Peyer's patch (tissue), 4 donors: ENCODE measurements around the gene SFI1. TPM values are rescaled to one million over a fixed set of nuclear protein-coding genes. Genes with fewer than 3 reads are reported as not detected.

Experiments used
- DNase-seq, 3 donors: peaks; one replicate each; pipeline ENCODE4 v3.0.0-alpha.2; 2017 to 2019
- H3K27ac ChIP-seq, 4 donors: fragments of 200-600 bp; sonication (generic); one replicate each; pipeline ENCODE4 v1.5.1; 2016 to 2019
- H3K27me3 ChIP-seq, 2 donors: fragments of 200-600 bp; sonication (generic); one replicate each; pipeline ENCODE4 v1.5.1; 2019
- H3K36me3 ChIP-seq, 3 donors: fragments of 200-600 bp; sonication (generic); one replicate each; pipeline ENCODE4 v1.5.1; 2016 to 2019
- H3K4me1 ChIP-seq, 4 donors: fragments of 200-600 bp; sonication (generic); one replicate each; pipeline ENCODE4 v1.5.1; 2016 to 2019
- H3K4me3 ChIP-seq, 4 donors: fragments of 200-600 bp; sonication (generic); 1 replicate in 3 of 4; 2 replicates in 1 of 4; pipeline ENCODE4 v1.5.1; 2016 to 2019; ENCODE audit warnings: mild to moderate bottlenecking in 1 of 4
- H3K9me3 ChIP-seq, 4 donors: fragments of 200-600 bp; sonication (generic); one replicate each; pipeline ENCODE4 v1.5.1; 2016 to 2019; ENCODE audit warnings: mild to moderate bottlenecking in 1 of 4
- POLR2A ChIP-seq, 2 donors: fragments of 450-650 bp; IDR thresholded peaks; one replicate each; pipeline ENCODE4 v1.5.1; 2017; ENCODE audit warnings: antibody characterized with exemption in 2 of 2, mild to moderate bottlenecking in 2 of 2, moderate library complexity in 2 of 2
- total RNA-seq, 4 donors: library from RNA; depleted of rRNA; stranded (reverse); fragments of >200 nt; gene quantifications; one replicate each; pipeline ENCODE4 v1.1.0, GENCODE V29; 2016
- TF ChIP-seq, protein P1 (sequence below), 6 experiments: fragments of 450-650 bp in 4 of 6; fragments of 200-600 bp in 2 of 6; sonication (generic) in 1 of 6; IDR thresholded peaks; one replicate each; pipeline ENCODE4 v1.5.1; 2017 to 2019; ENCODE audit warnings: antibody characterized with exemption in 6 of 6, mild to moderate bottlenecking in 3 of 6, moderate library complexity in 1 of 6

The SFI1 gene
- total RNA-seq, 4 donors from 2014 or later = 124 to 307 (median 198) TPM

DNA sequence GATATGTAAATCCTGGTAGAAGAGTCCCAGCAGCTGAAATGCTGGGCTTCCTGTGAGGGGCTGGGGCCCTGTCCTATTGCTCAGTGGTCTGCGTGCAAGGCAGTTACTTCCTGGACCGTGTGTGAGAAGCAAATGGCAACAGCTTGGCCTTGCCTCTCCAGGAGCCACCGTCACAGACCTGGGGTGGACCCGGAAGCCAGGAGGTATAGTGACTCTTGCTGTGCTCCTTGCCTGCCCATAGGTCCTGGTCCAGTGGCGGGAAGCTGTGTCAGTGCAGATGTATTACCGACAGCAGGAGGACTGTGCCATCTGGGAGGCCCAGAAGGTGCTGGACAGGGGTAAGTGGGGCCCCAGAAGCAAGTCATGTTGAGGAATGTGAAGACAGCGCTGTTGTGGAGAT, 111.4 kb downstream of the SFI1 start:
- TF ChIP-seq, protein P1, sequence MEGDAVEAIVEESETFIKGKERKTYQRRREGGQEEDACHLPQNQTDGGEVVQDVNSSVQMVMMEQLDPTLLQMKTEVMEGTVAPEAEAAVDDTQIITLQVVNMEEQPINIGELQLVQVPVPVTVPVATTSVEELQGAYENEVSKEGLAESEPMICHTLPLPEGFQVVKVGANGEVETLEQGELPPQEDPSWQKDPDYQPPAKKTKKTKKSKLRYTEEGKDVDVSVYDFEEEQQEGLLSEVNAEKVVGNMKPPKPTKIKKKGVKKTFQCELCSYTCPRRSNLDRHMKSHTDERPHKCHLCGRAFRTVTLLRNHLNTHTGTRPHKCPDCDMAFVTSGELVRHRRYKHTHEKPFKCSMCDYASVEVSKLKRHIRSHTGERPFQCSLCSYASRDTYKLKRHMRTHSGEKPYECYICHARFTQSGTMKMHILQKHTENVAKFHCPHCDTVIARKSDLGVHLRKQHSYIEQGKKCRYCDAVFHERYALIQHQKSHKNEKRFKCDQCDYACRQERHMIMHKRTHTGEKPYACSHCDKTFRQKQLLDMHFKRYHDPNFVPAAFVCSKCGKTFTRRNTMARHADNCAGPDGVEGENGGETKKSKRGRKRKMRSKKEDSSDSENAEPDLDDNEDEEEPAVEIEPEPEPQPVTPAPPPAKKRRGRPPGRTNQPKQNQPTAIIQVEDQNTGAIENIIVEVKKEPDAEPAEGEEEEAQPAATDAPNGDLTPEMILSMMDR (IDR thresholded peaks at IDR 0.05) = no peak
- no peak for TF ChIP-seq POLR2A (IDR thresholded peaks at IDR 0.05)
- no peak for DNase-seq
- Histone ChIP-seq H3K4me1 (peaks cover 0 to 14% (median 0%) of the 10 kb centered on the region in 4 donors), H3K36me3 (peaks cover 0 to 50% (median 0%) of the 10 kb centered on the region in 3 donors), H3K4me3 (no peak overlapping the region), H3K27me3 (no peaks in the 10 kb centered on the region), H3K9me3 (no peaks in the 10 kb centered on the region), H3K27ac (no peak overlapping the region)

DNA sequence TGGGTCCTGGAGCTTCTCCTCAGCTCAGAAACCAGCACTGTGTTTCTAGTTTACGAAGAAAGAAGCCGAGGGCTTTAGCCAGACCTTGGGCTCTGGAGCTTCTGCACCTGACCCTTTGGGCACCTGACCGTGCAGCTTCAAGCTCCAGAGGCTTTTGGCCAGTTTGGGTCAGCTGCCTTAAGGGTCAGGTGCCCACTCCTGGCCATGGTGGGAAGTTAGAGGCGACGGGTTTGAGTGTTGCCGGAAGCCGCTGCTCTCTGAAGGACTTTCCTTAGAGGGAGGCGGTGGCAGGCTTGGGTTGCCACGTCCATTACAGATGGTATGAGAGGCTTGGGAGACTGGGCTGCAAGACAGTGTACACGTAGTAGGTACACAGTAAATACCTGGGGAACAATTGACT, 113.4 kb downstream of the SFI1 start:
- H3K9me3 ChIP-seq = no peaks in the 10 kb centered on the region
- peaks cover 0 to 36% (median 0%) of the 10 kb centered on the region in 3 donors for H3K36me3 ChIP-seq
- TF ChIP-seq, protein P1 (IDR thresholded peaks at IDR 0.05) = no peak
- TF ChIP-seq POLR2A (IDR thresholded peaks at IDR 0.05) = no peak

DNA sequence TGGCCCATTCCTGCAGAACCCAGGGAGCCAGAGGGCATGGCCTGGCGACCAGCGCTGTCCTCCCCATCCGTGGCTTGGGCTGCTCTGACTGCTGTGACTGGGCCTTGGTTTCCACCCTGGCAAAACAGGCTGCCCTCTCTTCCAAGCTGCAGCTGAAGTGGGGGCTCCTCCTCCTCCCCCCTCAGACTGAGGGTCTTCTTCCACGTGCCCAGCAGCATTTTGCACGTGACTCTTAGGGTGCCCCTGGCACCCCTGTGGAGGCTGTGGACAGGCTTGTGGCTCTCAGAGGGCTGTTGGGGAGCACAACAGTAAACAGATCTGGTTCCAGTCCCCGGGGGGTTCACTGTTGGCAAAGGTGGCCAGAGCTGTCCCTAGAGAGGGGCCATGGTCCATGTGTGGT, 114.3 kb downstream of the SFI1 start:
- H3K27me3 ChIP-seq = no peaks in the 10 kb centered on the region
- H3K4me1 ChIP-seq = peaks cover 0 to 22% (median 4%) of the 10 kb centered on the region in 4 donors
- DNase-seq = no peak
- TF ChIP-seq, protein P1 (IDR thresholded peaks at IDR 0.05) = no peak
- no peak for TF ChIP-seq POLR2A (IDR thresholded peaks at IDR 0.05)
- H3K27ac ChIP-seq = no peak overlapping the region
- H3K9me3 ChIP-seq = no peaks in the 10 kb centered on the region
- H3K36me3 ChIP-seq = peaks cover 0 to 33% (median 0%) of the 10 kb centered on the region in 3 donors
- no peak overlapping the region for H3K4me3 ChIP-seq

More for the DNA sequence above, 113.4 kb downstream of the SFI1 start:
- peak in 1 of 3 donors; percentile 38 for DNase-seq
- no peaks in the 10 kb centered on the region for H3K27me3 ChIP-seq
- H3K4me3 ChIP-seq = no peak overlapping the region
- no peak overlapping the region for H3K27ac ChIP-seq
- H3K4me1 ChIP-seq = peaks cover 0 to 20% (median under 1%) of the 10 kb centered on the region in 4 donors

DNA sequence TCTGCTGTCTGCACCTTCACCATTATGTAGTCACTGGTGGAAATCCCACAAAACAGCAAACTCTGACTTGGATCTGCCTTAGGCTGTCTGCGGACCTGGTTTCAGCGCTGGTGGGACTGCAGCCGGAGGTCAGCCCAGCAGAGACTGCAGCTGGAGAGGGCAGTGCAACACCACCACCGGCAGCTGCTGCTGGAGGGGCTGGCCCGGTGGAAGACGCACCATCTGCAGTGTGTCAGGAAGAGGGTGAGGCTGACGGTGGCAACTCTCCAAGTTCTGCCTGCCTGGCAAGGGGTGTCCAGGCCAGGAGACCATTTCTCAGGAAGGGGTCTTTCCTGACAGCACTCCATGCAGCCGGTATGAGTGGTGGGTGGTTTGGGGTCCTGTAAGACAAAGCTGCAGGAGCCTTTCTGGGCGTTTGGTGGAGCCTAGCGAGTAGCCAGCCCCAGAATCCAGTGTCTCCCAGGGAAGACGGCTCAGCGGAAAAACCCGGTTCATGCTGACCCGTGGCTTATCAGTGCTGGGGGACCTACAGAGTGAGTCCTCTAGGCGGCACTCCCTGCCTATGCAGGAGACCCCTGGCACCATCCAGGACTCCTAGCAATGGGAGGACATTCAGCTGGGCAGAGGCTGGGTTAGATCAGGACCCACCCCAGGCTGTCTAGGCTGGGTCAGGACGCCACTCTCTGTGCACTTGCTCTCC, 114.9 kb downstream of the SFI1 start:
- Histone ChIP-seq H3K27me3 (no peaks in the 10 kb centered on the region), H3K27ac (no peak overlapping the region), H3K4me3 (no peak overlapping the region), H3K36me3 (peaks cover 0 to 33% (median 0%) of the 10 kb centered on the region in 3 donors), H3K4me1 (peaks cover 0 to 26% (median 9%) of the 10 kb centered on the region in 4 donors), H3K9me3 (no peaks in the 10 kb centered on the region)
- TF ChIP-seq POLR2A (IDR thresholded peaks at IDR 0.05) = no peak
- TF ChIP-seq, protein P1 (IDR thresholded peaks at IDR 0.05) = no peak
- peak in 1 of 3 donors; percentile 46 for DNase-seq

DNA sequence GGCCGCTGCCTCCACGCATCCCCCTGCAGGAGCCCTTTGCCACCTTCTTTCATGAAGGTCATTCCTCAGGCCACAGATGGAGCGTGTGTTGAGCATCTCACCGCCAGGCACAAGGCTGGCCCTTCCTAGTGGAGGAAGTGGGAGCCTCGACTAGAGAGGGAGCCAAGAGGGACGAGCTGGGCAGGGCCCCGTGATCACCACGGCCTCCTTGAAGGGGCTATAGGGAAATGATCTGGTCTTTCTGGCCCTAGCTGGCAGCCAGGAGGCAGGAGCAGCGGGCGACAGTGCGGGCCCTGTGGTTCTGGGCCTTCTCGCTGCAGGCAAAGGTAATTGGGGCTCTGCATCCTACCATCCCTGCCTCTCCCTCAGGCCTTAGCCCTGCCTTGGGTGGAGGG, 116.6 kb downstream of the SFI1 start:
- H3K9me3 ChIP-seq = no peaks in the 10 kb centered on the region
- peaks cover 8 to 42% (median 16%) of the 10 kb centered on the region in 4 donors for H3K4me1 ChIP-seq
- H3K27me3 ChIP-seq = no peaks in the 10 kb centered on the region
- DNase-seq = no peak
- TF ChIP-seq, protein P1 (IDR thresholded peaks at IDR 0.05) = no peak
- TF ChIP-seq POLR2A (IDR thresholded peaks at IDR 0.05) = no peak
- no peak overlapping the region for H3K27ac ChIP-seq
- no peak overlapping the region for H3K4me3 ChIP-seq
- H3K36me3 ChIP-seq = peaks cover 0 to 37% (median 0%) of the 10 kb centered on the region in 3 donors
